ENCODE measurements around the gene OR51V1. TPM values are rescaled to one million over a fixed set of nuclear protein-coding genes. Genes with fewer than 3 reads are reported as not detected.

Gene OR51V1
- total RNA-seq, 1 experiment from 2014 or later, result not detected

- ChIA-PET CTCF (no interaction called here), POLR2A (no interaction called here)
- no peaks in the 10 kb centered on the region for H3K36me3 Mint-ChIP-seq (ENCODE audit: insufficient read depth, unreplicated experiment)
- H3K9me3 ChIP-seq, result no peaks in the 10 kb centered on the region
- no peaks in the 10 kb centered on the region for H3K27me3 ChIP-seq (replicated peaks; ENCODE audit: control insufficient read depth, insufficient read depth, low read length)
- H3K36me3 ChIP-seq (ENCODE audit: control insufficient read depth, insufficient read depth, low read length), result no peaks in the 10 kb centered on the region
- no peaks in the 10 kb centered on the region for H3K27me3 Mint-ChIP-seq (ENCODE audit: insufficient read depth, unreplicated experiment)
- no peaks in the 10 kb centered on the region for H3K4me1 ChIP-seq
- H3K9me3 Mint-ChIP-seq (ENCODE audit: unreplicated experiment), result no peaks in the 10 kb centered on the region
- BruUV-seq (replicated peaks), result no TSS peak
- no peak for TF ChIP-seq CTCF (IDR thresholded peaks at IDR 0.05; ENCODE audit: insufficient read depth in 1 of 2, low read depth in 1 of 2, low read length in 1 of 2, severe bottlenecking in 1 of 2, unreplicated experiment in 1 of 2)
- no peak overlapping the region for H3K4me3 Mint-ChIP-seq (ENCODE audit: unreplicated experiment)
- DNase-seq, result no peak
- no peaks in the 10 kb centered on the region for H3K4me1 Mint-ChIP-seq (ENCODE audit: low read depth, unreplicated experiment)
- no peak overlapping the region for H3K27ac Mint-ChIP-seq (ENCODE audit: unreplicated experiment)
- intact Hi-C loops (cut with micrococcal nuclease; ENCODE audit: unreplicated experiment), result no loop called here
- H3K4me3 ChIP-seq (ENCODE audit: low read depth, low read length), result no peak overlapping the region
Measured at GRCh38 chr11:5151713-5152153, 48.7 kb downstream of the OR51V1 start.

Other genes starting within 250 kb of the OR51V1 start
- not detected in 2 replicates for gene OR51A2, start 245.0 kb downstream of the OR51V1 start, total RNA-seq (2022)
- not detected in 2 replicates for gene OR51L1, start 205.8 kb downstream of the OR51V1 start, total RNA-seq (2022)
- not detected in 2 replicates for gene OR52J3, start 154.2 kb downstream of the OR51V1 start, total RNA-seq (2022)
- not detected in 2 replicates for gene OR52E2, start 141.1 kb downstream of the OR51V1 start, total RNA-seq (2022)
- gene OR52E1, start 131.1 kb downstream of the OR51V1 start, total RNA-seq (2022), result not detected in 2 replicates
- gene OR52A5, start 62.3 kb downstream of the OR51V1 start, total RNA-seq (2022), result not detected in 2 replicates
- not detected in 2 replicates for gene OR52A1, start 45.9 kb downstream of the OR51V1 start, total RNA-seq (2022)
- not detected in 2 replicates for gene HBB, start 26.4 kb upstream of the OR51V1 start, total RNA-seq (2022)
- gene HBD, start 33.8 kb upstream of the OR51V1 start, total RNA-seq (2022), result not detected in 2 replicates
- gene HBG1, start 49.2 kb upstream of the OR51V1 start, total RNA-seq (2022), result not detected in 2 replicates
- gene HBG2, start 54.1 kb upstream of the OR51V1 start, total RNA-seq (2022), result not detected in 2 replicates
- gene HBE1, start 69.3 kb upstream of the OR51V1 start, total RNA-seq (2022), result not detected in 2 replicates
- gene OR51B4, start 101.3 kb upstream of the OR51V1 start, total RNA-seq (2022), result not detected in 2 replicates
- not detected in 2 replicates for gene OR51B2, start 123.6 kb upstream of the OR51V1 start, total RNA-seq (2022)
- not detected in 2 replicates for gene OR51B5, start 142.8 kb upstream of the OR51V1 start, total RNA-seq (2022)
- gene OR51B6, start 150.8 kb upstream of the OR51V1 start, total RNA-seq (2022), result not detected in 2 replicates
- not detected in 2 replicates for gene OR51M1, start 183.1 kb upstream of the OR51V1 start, total RNA-seq (2022)
- gene OR51Q1, start 221.4 kb upstream of the OR51V1 start, total RNA-seq (2022), result not detected in 2 replicates
- gene OR51I1, start 240.8 kb upstream of the OR51V1 start, total RNA-seq (2022), result not detected in 2 replicates
- gene OR51I2, start 248.6 kb upstream of the OR51V1 start, total RNA-seq (2022), result not detected in 2 replicates